ENCODE measurements around the gene RAB3B. TPM values are rescaled to one million over a fixed set of nuclear protein-coding genes. Genes with fewer than 3 reads are reported as not detected.

RAB3B gene
- total RNA-seq, 1 experiment from 2014 or later, result 12.2 TPM

DNA sequence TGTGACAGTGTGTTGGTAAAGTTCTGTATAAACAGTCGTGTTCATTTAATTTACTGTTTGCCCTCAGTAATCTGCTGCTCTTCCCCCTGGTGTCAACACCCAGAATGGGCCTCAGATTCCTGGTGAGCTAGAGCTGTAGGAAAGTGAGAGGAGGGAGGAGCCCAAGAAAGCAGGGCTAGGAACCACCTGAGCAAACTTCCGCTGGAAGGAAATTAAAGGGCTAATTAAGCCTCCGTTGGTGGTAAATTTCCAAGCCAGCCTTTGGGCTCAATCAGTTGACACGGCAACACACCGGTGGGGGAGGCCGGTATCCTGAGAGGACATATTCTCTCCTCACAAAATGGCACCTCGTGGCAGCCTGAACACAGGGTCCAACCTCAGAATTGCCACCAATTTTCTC lies 32.9 kb downstream of the RAB3B start:
- DNase-seq (ENCODE audit: low read depth), result no peak

DNA sequence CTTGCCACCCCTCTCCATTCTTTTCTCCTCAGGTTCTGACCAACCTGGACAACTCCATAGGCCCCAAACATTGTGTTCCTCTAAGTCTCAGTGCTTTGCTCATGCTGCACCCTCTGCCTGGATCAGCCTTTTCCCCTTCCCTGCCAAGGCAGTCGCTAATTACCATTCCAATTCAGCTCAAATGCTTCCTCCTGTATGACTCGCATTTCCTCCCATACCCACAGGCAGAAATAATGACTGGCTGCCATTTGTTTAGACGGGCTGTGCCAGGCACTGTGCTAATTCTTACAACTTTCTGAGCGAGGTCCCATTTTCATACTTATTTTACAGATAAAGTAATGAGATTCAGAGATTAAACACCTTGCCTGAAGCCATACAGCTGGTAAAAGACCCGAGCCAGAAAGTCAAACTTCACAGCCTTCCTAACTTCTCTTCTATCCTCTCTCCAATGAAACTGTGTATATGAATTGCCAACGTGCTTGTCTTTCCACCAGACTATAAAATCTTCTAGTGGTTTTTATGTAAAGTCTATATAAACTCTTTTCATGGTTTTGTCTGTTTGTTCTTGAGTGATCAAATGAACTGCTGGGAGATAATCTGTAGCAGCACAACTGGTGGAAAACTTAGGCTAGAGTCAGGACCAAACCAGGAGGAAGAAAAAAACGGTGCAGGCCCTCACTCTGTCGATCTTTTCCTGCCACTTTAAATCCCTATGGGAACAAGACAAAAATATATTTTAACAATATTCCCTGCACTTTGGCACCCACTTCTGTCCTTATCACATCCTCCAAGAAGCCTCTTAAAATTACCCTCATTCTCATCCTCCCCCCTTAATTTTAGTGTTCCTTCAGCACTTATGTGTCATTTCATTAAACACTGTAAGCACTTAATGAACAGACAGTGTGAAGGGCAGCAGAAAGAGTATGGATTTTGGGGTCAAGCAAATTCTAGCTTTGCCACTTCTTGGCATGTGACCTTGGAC lies 33.7 kb downstream of the RAB3B start:
- peak; percentile 32 for DNase-seq (ENCODE audit: low read depth)

DNA sequence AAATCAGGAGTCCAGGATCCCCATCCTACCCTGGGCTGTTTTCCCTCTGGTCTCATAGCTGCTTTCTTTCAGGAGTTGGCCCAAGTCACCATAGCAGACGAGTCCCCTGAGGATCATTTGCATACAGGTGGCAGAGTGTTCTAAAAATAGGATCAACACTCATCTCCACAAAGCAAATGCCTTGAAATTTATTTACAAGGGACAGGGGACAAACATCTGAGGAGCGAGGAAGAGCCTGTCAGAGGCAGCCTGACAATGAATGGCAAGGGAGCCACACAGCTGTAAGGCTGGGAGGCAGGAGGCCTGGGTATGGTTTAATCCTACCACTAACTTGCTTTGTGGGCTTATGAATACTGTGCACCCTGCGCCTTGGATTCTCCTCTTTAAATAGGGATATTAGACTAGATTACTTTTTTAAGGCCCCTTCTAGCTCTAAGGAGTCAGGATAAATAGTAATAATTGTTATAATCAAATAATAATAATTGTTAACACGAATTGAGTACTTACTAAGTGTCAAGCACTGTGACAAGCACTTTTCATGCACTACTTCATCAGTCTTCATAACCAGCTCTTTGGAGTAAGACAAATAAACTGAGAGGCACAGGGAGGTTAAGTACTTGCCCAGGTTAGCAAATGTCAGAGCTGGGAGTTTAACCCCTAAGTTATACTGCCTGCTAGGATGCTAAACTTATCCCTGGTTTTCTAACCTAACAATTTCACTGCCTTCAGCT lies 34.5 kb downstream of the RAB3B start:
- no peak for DNase-seq (ENCODE audit: low read depth)

DNA sequence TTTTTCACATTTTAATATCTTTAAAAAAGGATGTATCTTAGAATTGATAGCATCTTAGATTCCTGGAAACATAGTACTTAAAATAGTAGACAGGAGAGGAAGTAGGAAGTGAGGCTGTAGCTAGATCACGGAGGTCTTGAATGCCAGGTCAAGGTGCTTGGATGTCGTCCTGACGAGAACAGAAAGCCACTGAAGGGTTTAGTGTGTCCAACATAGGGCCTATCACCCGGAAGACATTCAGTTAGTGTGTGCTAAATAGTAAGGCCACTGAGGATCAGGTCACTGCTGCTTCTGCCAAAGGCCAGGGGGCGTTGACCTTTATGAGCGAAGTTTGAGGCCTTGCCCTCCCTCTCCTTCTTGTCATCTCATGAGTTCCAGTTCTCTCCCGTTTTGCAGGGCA lies 35.7 kb downstream of the RAB3B start:
- DNase-seq (ENCODE audit: low read depth), result no peak

DNA sequence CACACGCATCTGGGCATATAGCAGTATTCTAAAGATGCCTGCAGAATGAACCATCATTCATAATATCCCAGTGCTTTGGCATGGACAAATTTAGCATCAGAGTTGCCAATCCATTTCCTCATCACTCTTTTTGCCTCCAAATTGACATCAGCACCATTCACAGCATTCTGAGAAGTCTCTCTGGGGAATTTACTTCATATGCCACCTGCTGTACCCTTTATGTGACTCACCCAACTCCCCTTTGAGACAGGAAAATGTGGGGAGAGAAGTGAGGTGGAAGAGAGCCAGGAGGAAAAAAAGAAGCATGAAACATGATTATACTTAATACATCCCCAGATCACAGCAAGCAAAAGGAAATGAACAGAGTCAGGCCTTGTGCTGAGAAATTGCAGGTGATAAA lies 37.4 kb downstream of the RAB3B start:
- DNase-seq (ENCODE audit: low read depth), result peak; percentile 85

DNA sequence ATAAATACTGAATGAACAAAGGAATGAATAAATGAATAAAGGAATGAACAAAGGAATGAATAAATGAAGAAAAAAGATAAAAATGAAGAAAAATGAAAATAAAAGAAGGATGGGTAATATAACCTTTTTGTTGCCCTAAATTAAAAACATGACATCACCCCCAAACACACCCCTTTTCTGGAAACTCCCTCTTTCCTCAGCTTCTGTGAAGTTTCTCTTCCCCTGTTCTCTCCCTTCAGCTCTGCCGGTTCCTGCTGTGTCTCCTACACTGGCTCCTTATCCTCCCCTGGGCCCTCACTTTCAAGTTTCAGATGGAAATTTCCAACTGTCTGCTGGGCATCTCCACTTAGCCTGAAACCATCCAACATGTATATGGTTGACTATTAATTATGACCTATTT lies 37.9 kb downstream of the RAB3B start:
- no peak for DNase-seq (ENCODE audit: low read depth)

DNA sequence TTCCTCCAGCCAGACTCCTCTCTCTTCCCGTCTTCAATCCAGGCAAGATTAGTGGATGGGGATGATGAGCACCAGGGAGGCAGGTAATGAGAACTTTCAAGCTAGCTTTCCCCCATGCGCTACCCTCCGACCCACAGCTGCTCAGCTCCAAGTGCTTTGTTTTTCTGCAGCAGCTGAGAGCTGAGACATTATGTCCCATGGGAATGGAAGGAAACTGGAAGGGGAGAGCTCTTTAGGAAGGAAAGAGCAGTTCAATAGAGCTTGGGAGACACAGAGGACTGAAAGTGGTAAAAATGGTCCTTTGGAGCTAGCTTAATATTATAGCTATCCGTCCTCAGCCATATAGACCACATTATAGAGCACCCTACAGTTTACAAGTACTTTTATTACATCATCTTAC lies 39.8 kb downstream of the RAB3B start:
- peak; percentile 71 for DNase-seq (ENCODE audit: low read depth)

DNA sequence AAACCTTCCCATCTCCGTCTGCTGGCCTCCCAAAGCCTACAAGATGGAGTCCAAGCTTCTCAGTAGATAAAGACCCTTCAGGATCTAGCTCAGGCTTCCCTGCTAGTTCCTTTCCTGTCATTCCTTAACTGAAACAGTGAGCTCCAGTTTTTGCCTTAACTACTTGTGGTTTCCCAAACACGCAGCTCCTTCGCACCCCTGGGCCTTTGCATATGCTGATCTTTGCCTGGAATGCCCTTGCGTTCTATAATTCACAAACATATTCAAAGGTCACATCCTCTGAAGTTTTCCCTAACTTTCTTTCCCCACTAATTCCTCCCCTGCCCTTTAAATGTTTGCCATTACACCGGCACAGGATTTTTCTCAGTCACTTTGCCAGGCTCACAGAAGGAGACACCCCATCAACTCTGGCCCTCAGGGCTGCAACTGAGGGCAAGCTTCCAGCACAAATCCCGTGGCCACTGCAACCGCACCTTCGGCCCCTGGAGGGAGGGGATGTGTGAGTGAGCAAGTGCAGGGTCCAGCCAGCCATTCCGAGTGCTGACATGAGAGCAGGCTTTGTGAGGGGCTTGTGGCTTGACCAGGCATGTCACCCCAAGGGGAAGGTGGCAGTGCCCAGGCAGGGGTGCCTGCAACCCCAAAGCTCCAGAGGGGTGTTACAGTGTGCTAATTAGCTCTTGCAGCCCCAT lies 41.3 kb downstream of the RAB3B start:
- no peak for DNase-seq (ENCODE audit: low read depth)

DNA sequence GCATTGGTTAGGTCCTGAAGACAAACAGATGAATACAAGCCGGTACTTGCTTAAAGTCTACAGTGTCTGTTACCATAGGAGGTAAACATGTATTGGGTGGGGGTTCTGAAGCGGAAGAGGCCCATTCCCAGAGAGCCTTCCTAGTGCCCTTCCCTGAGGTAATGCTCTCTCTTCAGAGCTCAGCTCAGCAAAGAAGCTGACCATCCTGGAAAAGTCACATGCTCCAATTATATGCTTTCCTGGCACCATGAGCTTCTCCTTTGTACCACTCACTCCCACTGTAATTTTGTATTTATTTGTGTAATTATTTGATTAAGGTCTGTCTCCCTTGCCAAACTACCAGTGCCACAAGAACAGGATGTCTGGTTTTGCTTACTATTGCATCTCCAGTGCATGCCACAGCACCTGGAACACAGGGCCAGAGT lies 42.0 kb downstream of the RAB3B start:
- no peak for DNase-seq (ENCODE audit: low read depth)

DNA sequence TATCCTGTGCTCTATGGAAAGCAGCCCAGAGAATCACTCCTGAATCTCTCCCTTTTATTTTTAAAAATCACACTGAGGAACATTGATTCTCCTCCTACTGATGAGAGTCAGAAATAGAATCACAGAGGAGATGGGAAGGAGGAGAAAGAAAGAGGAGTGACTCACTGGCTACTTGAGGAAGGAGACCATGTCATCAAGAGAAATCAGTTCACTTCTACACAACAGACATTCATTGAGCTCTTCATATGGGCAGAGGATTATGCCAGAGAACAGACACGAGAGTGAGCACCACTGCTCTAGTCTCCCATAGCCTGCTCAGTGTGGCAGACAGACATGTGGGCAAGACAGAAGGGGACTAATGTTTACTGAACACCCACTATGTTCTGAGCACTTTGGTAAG lies 44.2 kb downstream of the RAB3B start:
- peak; percentile 33 for DNase-seq (ENCODE audit: low read depth)

DNA sequence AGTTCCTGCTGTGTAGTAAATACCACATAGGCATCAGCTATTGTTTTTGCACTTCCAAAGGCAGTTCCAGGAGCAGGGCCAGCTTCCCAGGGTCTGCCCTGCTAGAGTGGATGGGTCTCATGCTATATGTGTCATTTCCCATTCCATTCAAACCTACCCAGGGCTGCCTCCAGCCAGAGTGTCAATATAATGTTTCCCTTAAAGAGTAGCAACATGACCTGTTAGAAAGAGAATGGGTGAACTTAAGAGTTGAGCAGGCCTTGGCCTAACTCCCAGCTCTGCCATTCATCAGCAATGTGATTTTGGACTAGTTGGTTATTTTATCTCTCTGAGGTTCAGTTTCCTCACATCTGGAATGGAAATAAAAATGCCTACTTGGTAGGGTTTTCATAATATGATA lies 44.9 kb downstream of the RAB3B start:
- DNase-seq (ENCODE audit: low read depth), result no peak

DNA sequence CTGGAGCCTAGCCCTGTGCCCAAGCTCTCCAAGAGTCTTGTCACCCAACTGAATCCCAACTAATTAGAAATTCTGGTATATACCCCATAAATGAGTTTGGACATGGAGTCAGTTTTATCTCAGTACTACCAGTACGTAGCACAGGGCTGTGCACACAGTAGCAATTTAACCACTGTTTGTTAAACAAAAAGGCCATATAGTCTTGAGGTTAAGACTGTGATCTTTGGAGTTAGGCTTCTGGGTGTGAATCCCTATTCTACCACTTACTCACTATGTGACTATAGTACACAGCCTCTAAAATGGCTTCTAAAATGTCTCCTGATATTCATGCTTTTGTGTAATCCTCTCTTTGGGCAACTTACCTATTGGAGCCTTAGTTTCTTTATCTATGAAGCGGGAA lies 48.2 kb downstream of the RAB3B start:
- no peak for DNase-seq (ENCODE audit: low read depth)

DNA sequence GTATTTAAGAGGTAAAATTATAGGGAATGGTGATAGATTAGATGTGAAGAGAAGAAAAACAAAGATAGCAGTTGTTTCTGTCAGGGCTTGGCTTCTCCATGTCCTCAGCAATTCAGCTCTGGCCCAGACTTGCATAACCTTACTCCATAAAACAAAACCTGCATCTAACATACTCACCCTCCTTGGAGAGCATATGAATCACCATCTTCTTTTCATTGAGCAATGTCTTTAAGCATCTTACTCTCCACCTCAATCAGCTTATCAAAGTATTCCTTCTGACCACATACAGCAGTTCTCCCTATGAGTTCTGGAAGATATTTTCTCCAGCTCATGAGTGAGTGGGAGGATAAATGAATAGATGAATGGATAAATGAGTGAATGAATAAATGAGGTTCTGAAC lies 49.0 kb downstream of the RAB3B start:
- peak; percentile 31 for DNase-seq (ENCODE audit: low read depth)

DNA sequence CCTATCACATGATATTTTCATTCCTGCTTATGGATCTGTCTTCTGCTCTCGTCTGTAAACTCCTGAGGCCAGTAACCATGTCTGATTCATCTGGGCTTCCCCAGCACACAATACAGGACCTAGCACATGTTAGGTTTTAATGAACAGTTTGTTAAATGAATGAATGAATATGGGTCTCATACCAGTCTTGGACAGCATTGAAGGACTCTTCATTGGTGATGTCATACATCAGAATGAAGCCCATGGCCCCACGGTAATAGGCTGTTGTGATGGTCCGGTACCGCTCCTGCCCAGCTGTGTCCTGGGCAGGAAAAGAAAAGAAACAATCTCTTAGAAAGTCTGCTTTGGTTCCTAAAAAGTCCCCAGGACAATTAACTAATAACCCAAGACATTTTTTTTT lies 53.4 kb downstream of the RAB3B start:
- no peak for DNase-seq (ENCODE audit: low read depth)

DNA sequence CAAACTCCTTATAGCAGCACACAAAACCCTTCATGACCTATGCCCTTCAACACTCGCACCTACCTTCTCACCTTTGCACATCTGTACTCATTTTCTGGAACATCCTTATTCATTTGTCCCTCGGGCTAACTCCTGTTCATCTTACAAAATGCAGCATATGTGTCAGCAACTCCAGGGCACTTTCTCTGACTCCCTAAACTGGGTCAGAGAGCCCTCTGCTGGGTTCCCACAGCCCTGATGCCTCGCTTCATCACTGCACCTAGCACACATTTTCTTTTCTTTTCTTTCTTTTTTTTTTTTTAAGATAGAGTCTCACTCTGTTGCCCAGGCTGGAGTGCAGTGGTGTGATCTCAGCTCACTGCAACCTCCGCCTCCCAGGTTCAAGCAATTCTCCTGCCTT lies 54.0 kb downstream of the RAB3B start:
- DNase-seq (ENCODE audit: low read depth), result peak; percentile 41

DNA sequence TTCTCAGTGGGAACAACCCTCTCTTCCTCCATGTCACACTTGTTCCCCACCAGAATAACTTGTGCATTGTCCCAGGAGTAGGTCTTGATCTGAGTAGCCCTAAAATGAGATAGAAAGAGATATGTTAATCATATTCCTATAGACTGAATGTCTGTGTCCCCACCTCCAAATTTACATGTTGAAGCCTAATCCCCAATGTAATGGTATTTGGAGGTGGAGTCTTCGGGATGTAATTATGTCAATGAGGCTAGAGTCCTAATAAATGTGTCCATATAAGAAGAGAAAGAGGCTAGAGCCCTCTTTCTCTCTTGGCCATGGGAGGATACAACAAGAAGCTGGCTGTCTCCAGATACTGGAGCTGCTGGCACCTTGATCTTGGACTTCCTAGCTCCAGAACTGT lies 57.2 kb downstream of the RAB3B start:
- DNase-seq (ENCODE audit: low read depth), result no peak

DNA sequence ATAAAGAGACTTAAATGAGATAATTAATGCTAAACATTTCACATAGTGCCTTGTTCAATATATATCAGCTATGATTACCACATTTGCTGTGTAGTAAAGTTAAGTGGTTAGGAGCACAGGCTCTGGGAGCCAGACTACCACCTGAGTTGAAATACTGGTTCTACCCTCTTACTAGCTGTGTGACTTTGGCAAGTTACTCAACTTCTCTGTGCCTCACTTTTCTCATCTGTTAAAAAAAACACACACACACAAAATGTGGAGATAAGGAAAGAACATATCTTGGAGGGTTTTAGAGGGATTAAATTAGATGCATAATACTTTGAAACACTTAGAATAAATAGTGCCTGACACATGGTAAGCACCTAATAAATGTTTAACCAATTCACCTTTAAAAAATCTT lies 60.2 kb downstream of the RAB3B start:
- DNase-seq (ENCODE audit: low read depth), result no peak

DNA sequence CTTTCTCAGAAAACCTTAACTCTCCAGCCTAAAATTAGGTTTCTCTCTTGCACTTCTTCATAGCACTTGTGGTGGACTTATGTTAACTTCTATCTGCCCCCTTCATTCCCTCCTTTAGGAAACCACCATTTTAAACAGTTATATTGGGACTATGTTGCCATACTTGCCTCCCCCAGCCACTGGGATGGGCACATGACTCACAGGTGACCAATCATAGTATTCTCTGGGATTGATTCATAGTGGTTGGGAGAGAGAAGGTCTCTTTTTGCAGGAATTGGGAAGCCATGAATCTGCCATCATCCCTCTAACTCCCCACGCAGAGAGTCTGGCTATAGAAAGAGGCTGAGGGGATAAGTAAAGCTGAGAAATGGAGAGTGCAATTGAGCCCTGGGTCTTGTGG lies 61.6 kb downstream of the RAB3B start:
- DNase-seq (ENCODE audit: low read depth), result peak; percentile 26

DNA sequence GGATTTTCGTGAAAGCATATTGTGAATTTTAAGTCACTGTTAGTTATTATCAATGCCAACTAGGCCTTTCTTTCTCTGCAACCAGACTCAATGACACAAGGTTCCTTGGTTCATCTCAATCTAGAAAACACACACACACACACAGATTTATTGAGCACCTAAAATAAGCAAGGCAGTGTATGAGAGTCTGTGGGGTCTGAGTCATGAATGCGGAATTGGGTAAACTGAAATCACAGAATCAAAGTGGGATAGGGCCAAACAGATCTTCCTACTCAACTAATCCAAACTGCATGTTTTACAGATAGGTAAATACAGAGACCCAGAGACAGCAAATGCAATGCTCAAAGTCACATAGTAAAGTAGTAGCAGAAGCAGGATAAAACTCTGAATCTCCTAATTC lies 63.5 kb downstream of the RAB3B start:
- DNase-seq (ENCODE audit: low read depth), result no peak

DNA sequence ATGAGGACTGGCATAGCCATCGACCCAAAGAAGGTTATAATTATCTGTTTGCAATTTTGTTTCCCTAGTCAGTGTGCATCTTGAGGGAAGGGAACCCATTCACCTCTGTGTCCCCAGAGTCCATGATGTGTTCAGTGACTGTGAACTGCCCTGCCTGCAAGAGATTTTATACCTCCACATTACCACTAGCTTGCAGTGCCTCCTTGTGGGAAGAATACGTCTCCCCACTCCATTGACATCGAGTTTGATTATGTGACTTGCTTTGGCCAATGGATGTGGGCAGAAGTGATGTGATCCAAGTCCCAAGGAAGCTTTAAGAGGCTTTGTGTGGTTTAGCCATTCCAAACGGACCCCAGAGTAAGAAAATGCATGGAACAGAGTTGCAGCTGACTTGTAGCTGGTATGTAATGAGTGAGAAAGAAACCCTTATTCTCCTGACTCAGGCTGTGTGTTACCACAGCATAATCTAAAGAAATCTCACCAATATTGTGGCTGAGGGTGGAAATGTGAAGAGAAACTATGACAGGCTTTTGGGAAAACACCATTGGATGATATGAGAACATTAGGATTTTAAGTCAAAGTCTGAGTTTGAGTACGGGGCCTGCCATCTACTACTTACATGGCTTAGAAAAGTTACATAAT lies 64.2 kb downstream of the RAB3B start:
- peak; percentile 78 for DNase-seq (ENCODE audit: low read depth)

DNA sequence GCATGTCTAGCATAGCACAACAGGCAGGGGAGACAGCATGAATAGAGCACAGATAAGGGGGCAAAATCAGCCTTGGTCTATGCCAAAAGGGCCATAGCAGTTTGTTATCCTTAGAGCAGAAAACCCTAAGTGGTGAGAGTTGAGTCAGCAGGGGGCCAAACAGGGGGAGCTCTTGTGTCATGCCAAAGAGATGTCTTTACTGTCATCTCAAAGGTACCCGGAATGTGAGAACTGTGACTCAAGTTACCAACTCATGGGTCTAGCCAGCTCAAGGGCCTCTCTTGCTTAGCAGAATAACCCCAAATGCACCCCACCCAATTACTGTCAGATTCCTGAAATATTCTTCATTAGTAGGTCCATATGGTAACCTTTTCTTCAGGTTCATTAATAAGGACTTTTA lies 66.0 kb downstream of the RAB3B start:
- peak; percentile 47 for DNase-seq (ENCODE audit: low read depth)

DNA sequence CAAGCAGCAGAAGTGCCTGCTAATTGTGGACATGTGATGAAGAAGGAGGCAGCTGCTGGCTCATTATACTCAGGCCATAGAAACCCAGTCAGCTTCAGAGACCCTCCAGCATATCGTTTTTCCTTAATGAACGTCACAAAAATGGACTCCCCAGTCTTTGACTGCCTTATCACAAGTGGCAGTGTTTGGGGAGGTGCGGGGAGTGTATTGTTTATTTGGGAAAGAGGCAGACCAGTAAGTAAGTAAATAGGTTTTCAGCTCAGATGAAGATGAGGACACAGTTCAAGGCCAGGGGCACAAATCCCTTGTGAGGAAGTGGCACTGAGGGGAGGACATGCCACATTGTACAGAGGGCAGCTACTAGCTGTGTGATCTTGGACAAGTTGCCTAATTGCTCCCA lies 68.5 kb downstream of the RAB3B start:
- DNase-seq (ENCODE audit: low read depth), result no peak

All from LHCN-M2 (cell line).